ENCODE results near the gene XBP1. TPM values are rescaled to one million over a fixed set of nuclear protein-coding genes. Genes with fewer than 3 reads are reported as not detected.

Gene XBP1
- total and polyA plus RNA-seq, 10 of the 15 experiments (the other 5 are each of a cell fraction or from before 2014, with no cell fraction given): 44.5 to 313 (median 149) TPM

DNA sequence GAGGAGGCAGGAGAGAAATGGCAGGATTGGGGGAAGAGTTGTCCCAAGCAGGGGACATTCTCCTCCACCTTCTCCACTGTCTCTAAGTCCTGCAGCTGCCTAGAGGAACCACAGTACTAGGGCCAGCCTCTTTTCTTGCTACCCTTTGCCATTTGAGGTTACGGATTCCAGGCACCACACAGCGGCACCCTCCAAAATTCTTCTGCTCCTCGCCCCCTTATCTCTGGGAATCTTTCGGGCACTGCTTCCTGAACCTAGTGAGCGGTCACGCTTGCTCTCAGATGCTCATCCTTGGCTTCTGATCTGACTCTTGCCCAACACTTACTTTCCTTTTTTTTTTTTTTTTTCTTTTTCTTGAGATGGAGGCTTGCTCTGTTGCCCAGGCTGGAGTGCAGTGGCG, 26.6 kb upstream of the XBP1 start:
- H2AFZ ChIP-seq (ENCODE audit: control insufficient read depth, low read depth, low read length): no peak overlapping the region
- no peak overlapping the region for H3K27ac ChIP-seq (ENCODE audit: control insufficient read depth, insufficient read depth)
- H3K4me1 ChIP-seq (ENCODE audit: control insufficient read depth, insufficient read depth, low read length): peaks cover 18% of the 10 kb centered on the region
- no peaks in the 10 kb centered on the region for H3K79me2 ChIP-seq (ENCODE audit: control insufficient read depth, insufficient read depth, low read length)
- H4K20me1 ChIP-seq (ENCODE audit: control insufficient read depth, insufficient read depth): no peaks in the 10 kb centered on the region
- 98% methylated on average over 7 of the region's 7 CpGs for WGBS (ENCODE audit: insufficient coverage, insufficient replicate concordance, low lambda C conversion rate, missing lambda C conversion rate)
- H3K9me3 ChIP-seq (replicated peaks; ENCODE audit: control insufficient read depth, insufficient read depth, low read length): no peaks in the 10 kb centered on the region
- H3K27me3 ChIP-seq (replicated peaks in 1 of 2; ENCODE audit: control insufficient read depth in 2 of 2, insufficient read depth in 2 of 2, low read length in 1 of 2): no peaks in the 10 kb centered on the region
- TF ChIP-seq ZBED1 (IDR thresholded peaks at IDR 0.05; ENCODE audit: borderline replicate concordance): no peak
- TF ChIP-seq, protein P1, sequence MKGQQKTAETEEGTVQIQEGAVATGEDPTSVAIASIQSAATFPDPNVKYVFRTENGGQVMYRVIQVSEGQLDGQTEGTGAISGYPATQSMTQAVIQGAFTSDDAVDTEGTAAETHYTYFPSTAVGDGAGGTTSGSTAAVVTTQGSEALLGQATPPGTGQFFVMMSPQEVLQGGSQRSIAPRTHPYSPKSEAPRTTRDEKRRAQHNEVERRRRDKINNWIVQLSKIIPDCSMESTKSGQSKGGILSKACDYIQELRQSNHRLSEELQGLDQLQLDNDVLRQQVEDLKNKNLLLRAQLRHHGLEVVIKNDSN (IDR thresholded peaks at IDR 0.05; ENCODE audit: borderline replicate concordance, extremely low read length, insufficient read depth, low read depth, low read length): no peak
- TF ChIP-seq, protein P2, sequence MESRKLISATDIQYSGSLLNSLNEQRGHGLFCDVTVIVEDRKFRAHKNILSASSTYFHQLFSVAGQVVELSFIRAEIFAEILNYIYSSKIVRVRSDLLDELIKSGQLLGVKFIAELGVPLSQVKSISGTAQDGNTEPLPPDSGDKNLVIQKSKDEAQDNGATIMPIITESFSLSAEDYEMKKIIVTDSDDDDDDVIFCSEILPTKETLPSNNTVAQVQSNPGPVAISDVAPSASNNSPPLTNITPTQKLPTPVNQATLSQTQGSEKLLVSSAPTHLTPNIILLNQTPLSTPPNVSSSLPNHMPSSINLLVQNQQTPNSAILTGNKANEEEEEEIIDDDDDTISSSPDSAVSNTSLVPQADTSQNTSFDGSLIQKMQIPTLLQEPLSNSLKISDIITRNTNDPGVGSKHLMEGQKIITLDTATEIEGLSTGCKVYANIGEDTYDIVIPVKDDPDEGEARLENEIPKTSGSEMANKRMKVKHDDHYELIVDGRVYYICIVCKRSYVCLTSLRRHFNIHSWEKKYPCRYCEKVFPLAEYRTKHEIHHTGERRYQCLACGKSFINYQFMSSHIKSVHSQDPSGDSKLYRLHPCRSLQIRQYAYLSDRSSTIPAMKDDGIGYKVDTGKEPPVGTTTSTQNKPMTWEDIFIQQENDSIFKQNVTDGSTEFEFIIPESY (IDR thresholded peaks at IDR 0.05): no peak
- no peak for TF ChIP-seq EZH2 (IDR thresholded peaks at IDR 0.05; ENCODE audit: borderline replicate concordance, control insufficient read depth, low read depth, low read length)
- no peak for TF ChIP-seq RUNX3 (IDR thresholded peaks at IDR 0.05; ENCODE audit: low read length)
- TF ChIP-seq TBL1XR1 (IDR thresholded peaks at IDR 0.05; ENCODE audit: low read depth, low read length): no peak
- no peak for TF ChIP-seq ATF7 (IDR thresholded peaks at IDR 0.05; ENCODE audit: low read depth)
- TF ChIP-seq MYB (IDR thresholded peaks at IDR 0.05; ENCODE audit: borderline replicate concordance, low read depth, low read length): no peak
- TF ChIP-seq, protein P3, sequence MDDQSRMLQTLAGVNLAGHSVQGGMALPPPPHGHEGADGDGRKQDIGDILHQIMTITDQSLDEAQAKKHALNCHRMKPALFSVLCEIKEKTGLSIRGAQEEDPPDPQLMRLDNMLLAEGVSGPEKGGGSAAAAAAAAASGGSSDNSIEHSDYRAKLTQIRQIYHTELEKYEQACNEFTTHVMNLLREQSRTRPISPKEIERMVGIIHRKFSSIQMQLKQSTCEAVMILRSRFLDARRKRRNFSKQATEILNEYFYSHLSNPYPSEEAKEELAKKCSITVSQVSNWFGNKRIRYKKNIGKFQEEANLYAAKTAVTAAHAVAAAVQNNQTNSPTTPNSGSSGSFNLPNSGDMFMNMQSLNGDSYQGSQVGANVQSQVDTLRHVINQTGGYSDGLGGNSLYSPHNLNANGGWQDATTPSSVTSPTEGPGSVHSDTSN (IDR thresholded peaks at IDR 0.05; ENCODE audit: insufficient replicate concordance, low read depth, low read length): no peak
- TF ChIP-seq, protein P4, sequence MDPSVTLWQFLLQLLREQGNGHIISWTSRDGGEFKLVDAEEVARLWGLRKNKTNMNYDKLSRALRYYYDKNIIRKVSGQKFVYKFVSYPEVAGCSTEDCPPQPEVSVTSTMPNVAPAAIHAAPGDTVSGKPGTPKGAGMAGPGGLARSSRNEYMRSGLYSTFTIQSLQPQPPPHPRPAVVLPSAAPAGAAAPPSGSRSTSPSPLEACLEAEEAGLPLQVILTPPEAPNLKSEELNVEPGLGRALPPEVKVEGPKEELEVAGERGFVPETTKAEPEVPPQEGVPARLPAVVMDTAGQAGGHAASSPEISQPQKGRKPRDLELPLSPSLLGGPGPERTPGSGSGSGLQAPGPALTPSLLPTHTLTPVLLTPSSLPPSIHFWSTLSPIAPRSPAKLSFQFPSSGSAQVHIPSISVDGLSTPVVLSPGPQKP (IDR thresholded peaks at IDR 0.05; ENCODE audit: low read depth, low read length): no peak
- TF ChIP-seq, protein P5, sequence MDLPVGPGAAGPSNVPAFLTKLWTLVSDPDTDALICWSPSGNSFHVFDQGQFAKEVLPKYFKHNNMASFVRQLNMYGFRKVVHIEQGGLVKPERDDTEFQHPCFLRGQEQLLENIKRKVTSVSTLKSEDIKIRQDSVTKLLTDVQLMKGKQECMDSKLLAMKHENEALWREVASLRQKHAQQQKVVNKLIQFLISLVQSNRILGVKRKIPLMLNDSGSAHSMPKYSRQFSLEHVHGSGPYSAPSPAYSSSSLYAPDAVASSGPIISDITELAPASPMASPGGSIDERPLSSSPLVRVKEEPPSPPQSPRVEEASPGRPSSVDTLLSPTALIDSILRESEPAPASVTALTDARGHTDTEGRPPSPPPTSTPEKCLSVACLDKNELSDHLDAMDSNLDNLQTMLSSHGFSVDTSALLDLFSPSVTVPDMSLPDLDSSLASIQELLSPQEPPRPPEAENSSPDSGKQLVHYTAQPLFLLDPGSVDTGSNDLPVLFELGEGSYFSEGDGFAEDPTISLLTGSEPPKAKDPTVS (IDR thresholded peaks at IDR 0.05; ENCODE audit: low read depth, low read length): no peak
- no peak for TF ChIP-seq JUNB (IDR thresholded peaks at IDR 0.05)
- TF ChIP-seq RFX5 (IDR thresholded peaks at IDR 0.05; ENCODE audit: low read depth, low read length): no peak
- TF ChIP-seq MEF2B (IDR thresholded peaks at IDR 0.05; ENCODE audit: partially characterized antibody, poor library complexity, severe bottlenecking): no peak
- DNase-seq (ENCODE audit: low read depth, low spot score) (no peak), FAIRE-seq (no peak), ATAC-seq (no peak)
- H3K36me3 ChIP-seq (ENCODE audit: control insufficient read depth in 2 of 2, insufficient read depth in 2 of 2, low read length in 1 of 2): peaks cover 0 to 2% of the 10 kb centered on the region in 2 experiments; a peak in 1 of 4 replicates
- ChIA-PET SMC1A (ENCODE audit: uncharacterized antibody, unreplicated experiment) (interaction anchor here (1.5 to 8.5 kb wide), 6 partner anchors 8 to 226 kb away, joined by 6 to 137 read pairs (median 87); partner anchors contain the start of genes CHEK2, HSCB and XBP1), RAD21 (ENCODE audit: unreplicated experiment) (interaction anchor here (0.7 to 5.6 kb wide), 5 partner anchors 27 to 226 kb away, joined by 3 to 69 read pairs (median 11); partner anchors contain the start of gene XBP1), POLR2A (interaction anchor here (0.9 to 1.5 kb wide), 2 partner anchors 35 to 66 kb away, joined by 3 read pairs; no protein-coding TSS in a partner anchor), CTCF (interaction anchor here (0.9 to 7.5 kb wide), 8 partner anchors 7 to 419 kb away, joined by 3 to 126 read pairs (median 8); partner anchors contain the start of gene XBP1)
- H3K4me2 ChIP-seq (ENCODE audit: control insufficient read depth, insufficient read depth): no peak overlapping the region
- intact Hi-C loops (cut with micrococcal nuclease; ENCODE audit: unreplicated experiment) (loop anchor here (10.0 kb wide), 3 partner anchors 52 to 812 kb away; partner anchors contain the start of genes CCDC117 and TTC28), in situ Hi-C loops (cut with MboI) (loop anchor here (5.0 to 10.0 kb wide), 2 partner anchors 225 to 802 kb away; no protein-coding TSS in a partner anchor)
- BruUV-seq (replicated peaks): no TSS peak
- no peak overlapping the region for H3K4me3 ChIP-seq
- H3K9ac ChIP-seq (ENCODE audit: control insufficient read depth, insufficient read depth, low read length): no peak overlapping the region

All from GM12878 (cell line).